HG03025 (cell line): ENCODE measurements around the gene CDK7.
"Not testable (repeated sequence)": the region's sequence is repeated elsewhere in the genome, so short reads cannot be mapped to it uniquely, and the experiment has no call there.

ENCODE experiments used
- ATAC-seq: cut with Tn5 transposase; IDR thresholded peaks from one replicate; pipeline ENCODE4 v1.9.1; 2021; ENCODE audit warnings: mild to moderate bottlenecking, moderate library complexity; ENCODE audit not compliant: unreplicated experiment, low FRiP score

The CDK7 gene

GRCh38 chr5:69231851-69232250, 2.8 kb upstream of the CDK7 start:
- ATAC-seq = no peak

DNA sequence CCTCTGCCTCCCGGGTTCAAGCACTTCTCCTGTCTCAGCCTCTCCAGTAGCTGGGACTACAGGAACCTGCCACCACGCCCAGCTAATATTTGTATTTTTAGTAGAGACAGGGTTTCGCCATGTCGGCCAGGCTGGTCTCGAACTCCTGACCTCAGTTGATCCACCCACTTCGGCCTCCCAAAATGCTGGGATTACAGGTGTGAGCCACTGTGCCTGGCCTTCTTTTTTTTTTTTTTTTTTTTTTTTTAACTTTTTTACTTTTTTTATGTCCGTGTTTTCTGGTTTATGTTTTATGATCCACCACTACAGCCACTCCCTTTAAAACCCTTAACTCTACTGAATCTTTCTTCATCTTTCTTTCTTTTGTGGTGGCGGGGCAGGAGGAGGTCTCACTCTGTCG, 2.0 kb downstream of the CDK7 start:
- ATAC-seq = not testable (repeated sequence)

GRCh38 chr5:69237877-69238276, 3.2 kb downstream of the CDK7 start:
- ATAC-seq = no peak

DNA sequence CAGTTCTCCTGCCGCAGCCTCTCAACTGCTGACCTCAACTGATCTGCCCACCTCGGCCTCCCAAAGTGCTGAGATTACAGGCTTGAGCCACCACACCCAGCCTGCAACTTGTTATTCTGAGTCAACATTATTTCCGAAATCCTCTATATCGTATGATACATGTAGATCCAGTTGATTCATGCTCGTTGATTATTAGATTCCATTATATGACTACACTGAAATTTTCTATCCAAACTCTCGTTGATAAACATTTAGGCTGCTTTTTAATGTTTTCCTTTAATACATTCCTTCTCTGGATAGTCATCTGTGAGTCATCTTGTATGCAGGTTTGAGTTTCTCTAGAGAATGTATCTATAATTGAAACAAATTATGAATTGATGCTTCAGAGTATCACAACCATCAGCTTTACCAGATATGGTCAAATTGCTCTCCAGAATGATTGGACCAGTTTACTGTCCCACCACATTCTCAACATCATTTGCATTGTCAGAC, 4.1 kb downstream of the CDK7 start:
- ATAC-seq = no peak

- no peak for ATAC-seq
These were observed 7.7 kb downstream of the CDK7 start for GRCh38 chr5:69242215-69242927.

DNA sequence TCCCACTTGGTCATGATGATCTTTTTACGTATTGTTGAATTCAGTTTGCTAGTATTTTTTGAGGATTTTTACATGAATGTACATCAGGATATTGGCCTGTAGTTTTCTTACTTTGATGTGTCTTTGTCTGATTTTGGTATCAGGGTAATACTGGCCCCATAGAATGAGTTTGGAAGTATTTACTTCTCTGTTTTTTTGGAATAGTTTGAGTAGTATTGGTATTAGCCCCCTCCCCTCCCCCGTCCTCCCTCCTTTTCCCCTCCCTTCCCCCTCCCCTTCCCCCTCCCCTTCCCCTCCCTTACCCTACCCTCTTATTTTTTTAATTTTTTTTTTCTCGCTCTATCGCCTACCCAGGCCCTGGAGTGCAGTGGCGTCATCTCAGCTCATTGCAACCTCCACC, 10.3 kb downstream of the CDK7 start:
- no peak for ATAC-seq

DNA sequence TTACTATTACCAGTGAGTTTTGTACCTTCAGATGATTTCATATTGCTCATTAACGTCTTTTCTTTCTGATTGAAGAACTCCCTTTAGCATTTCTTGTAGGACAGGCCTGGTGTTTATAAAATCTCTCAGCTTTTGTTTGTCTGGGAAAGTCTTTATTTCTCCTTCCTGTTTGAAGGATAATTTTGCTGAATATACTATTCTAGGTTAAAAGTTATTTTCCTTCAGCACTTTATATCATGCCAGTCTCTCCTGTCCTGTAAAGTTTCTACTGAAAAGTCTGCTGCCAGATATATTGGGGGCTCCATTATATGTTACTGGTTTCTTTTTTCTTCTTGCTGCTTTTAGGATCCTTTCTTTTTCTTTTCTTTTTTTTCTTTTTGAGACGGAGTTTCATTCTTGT, 13.3 kb downstream of the CDK7 start:
- no peak for ATAC-seq

GRCh38 chr5:69250593-69250992, 15.9 kb downstream of the CDK7 start:
- no peak for ATAC-seq

DNA sequence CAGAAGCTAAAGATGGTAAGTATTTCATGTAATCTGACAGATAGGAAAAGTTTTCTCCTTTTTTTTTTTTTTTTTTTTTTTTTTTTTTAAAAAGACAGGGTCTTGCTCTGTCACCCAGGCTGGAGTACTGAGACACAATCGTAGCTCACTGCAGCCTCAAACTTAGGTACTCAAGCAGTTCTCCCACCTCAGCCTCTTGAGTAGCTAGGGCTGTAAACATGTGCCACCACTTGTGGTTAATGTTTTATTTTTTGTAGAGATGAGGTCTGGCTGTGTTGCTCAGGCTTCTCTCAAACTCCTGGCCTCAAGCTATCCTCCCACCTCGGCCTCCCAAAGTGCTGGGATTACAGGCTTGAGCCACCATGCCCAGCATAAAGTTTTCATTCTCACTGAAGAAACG, 17.8 kb downstream of the CDK7 start:
- no peak for ATAC-seq

- not testable (repeated sequence) for ATAC-seq
These were observed 21.3 kb downstream of the CDK7 start for GRCh38 chr5:69255940-69256339.

DNA sequence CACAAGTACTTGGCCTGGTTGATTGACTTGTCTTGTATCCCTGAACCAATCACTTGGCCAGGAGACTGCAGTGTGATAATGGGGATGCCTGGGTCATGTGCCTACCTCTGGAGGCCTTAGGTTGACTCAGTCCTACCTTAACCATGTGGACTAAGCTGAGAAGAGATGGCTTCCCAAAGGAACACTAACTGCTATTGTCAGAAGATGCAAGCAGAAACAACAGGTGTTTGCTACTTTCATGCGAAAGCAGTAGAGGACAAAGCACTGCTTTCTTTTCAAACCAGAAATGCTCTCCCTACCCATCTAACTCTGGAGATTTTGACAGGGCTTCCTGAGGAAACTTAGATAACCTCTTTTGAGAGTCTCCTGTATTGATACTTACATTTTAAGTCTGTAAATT, 22.9 kb downstream of the CDK7 start:
- no peak for ATAC-seq

DNA sequence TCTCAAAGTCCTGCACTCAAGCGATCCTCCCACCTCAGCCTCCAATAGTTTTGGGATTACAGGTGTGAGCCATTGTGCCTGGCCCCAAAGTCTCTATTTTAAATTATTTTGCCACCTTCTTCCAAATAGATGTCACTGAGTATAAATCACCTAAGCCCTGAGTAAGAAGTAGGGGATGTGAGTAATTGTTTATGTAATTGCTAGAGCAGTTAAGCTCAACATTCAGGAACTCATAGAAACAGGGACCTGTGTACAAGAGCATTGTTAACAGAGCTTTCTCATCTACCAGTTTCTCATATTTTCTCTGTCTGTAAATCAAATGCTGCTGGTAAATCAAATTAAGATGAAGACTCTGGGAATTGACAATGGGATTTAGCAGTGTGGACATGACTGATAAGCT, 26.3 kb downstream of the CDK7 start:
- no peak for ATAC-seq

- no peak for ATAC-seq
These were observed 31.2 kb downstream of the CDK7 start for GRCh38 chr5:69265931-69266330.

- no peak for ATAC-seq
These were observed 34.2 kb downstream of the CDK7 start for GRCh38 chr5:69268899-69269298.

DNA sequence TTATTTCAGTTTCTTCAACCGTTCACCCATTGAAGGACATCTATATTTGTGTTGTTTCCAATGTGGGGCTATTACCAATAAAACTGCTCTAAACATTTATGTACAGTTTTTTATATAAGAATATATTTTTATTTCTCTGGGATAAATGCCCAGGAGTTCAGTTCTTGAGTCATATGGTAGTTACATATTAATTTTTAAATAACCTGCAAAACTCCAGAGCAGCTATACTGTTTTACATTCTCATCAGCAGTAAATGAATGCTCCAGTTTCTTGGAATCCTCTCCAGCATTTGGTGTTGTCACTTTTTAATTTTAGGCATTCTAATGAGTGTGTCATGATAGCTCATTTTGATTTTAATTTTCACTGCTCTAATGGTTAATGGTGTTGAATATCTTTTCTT, 36.2 kb downstream of the CDK7 start:
- no peak for ATAC-seq

GRCh38 chr5:69271376-69271775, 36.7 kb downstream of the CDK7 start:
- ATAC-seq = no peak

DNA sequence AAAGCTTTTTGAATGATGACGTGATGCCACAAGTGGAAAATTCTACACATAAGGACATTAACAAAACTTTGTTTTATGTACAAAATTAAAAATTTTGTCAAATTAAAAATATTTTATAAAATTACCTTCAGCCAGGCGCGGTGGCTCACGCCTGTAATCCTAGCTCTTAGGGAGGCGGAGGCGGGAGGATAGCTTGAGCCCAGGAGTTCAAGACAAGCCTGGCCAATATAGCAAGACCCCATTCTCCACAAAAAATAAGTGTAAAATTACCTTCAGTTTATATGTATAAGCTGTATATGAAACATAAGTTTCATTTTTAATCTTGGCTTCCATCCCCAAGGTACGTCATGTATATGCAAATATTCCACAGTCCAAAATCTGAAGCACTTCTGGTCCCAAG, 40.9 kb downstream of the CDK7 start:
- ATAC-seq = no peak

DNA sequence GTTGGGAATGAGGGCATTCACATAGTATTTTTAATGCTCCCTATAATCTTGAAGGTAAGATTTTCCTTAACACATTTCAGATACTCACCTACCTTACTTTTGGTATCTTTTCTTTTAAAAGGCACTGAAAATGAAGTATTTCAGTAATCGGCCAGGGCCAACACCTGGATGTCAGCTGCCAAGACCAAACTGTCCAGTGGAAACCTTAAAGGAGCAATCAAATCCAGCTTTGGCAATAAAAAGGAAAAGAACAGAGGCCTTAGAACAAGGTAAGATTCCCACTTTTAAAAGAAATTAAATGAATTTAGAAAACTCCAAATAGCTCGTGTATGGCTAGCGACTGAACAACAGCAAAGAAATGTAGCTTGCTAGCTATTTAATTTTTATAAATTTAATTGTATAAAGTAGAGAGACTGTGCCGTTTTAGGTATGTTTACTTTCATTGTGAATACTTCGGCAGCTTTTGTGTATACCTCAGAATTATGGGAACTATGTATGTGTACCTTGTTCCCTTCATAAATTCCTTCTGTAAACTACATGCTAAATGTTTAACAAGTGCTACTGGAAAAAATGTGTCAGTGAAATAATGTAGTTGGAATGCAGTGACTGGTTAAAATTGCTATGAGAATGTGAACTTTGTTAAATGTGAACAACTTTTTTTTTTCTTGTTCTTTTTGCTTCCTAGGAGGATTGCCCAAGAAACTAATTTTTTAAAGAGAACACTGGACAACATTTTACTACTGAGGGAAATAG, 41.9 kb downstream of the CDK7 start:
- no peak for ATAC-seq

GRCh38 chr5:69279517-69279916, 44.8 kb downstream of the CDK7 start:
- ATAC-seq = no peak

DNA sequence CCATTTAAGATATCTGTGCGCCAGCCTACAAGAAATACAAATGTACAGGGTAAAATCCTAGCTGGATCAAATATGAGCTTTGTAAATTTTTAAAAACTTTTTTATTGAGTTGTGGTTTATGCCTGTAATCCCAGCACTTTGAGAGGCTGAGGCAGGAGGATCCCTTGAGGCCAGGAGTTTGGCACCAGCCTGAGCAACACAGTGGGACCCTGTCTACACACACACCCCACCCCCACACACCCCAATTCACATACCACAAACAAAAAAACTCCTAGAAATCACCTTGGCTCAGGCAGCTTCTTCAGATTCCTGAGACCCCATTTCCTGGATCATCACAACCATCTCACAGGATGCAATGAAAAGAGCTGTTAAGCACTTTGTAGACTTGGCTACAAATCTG, 46.4 kb downstream of the CDK7 start:
- no peak for ATAC-seq

DNA sequence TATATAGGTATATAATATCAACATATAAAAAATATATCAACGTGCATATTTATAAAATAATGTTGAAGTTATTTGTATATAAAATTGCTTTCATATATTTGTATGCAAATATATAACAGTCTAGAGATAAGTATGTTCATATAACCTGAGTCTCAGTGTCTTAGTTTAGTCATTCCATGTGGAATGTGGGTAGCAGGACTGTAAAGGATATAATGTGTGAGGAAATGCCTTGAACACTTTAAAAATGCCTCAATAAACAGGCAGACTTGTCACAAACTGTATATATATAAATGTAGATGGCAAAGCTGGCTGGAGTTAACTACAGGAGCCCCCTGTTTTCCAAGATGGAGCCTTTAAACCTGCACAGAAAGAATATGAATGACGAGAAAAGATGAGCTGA, 49.5 kb downstream of the CDK7 start:
- no peak for ATAC-seq
